GM18519 (cell line): ENCODE data around the gene CAPRIN1.
"Not testable (repeated sequence)": the region's sequence is repeated elsewhere in the genome, so short reads cannot be mapped to it uniquely, and the experiment has no call there.

ENCODE experiments used
- ATAC-seq: cut with Tn5 transposase; IDR thresholded peaks from one replicate; pipeline ENCODE4 v1.9.1; 2021; ENCODE audit warnings: mild to moderate bottlenecking, moderate library complexity; ENCODE audit not compliant: unreplicated experiment, low FRiP score

CAPRIN1 gene

DNA sequence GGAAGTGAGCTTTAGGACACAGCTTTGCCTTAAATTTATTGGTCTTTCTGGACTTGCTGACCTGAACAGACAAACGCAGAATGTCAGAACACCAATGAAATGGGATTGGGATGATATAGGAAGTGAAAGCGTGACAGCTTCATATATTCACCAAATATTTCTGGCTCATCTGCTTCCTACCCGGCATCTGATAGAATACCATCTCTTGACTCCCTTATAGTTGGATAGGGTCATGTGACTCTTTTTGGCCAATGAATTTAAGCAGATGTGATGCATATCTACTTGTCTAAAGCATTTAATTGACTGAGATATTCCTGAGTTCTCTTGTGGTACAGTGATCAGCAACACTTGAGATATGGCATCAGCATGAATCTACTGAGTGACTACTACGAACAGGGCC lies 2.5 kb upstream of the CAPRIN1 start:
- no peak for ATAC-seq

DNA sequence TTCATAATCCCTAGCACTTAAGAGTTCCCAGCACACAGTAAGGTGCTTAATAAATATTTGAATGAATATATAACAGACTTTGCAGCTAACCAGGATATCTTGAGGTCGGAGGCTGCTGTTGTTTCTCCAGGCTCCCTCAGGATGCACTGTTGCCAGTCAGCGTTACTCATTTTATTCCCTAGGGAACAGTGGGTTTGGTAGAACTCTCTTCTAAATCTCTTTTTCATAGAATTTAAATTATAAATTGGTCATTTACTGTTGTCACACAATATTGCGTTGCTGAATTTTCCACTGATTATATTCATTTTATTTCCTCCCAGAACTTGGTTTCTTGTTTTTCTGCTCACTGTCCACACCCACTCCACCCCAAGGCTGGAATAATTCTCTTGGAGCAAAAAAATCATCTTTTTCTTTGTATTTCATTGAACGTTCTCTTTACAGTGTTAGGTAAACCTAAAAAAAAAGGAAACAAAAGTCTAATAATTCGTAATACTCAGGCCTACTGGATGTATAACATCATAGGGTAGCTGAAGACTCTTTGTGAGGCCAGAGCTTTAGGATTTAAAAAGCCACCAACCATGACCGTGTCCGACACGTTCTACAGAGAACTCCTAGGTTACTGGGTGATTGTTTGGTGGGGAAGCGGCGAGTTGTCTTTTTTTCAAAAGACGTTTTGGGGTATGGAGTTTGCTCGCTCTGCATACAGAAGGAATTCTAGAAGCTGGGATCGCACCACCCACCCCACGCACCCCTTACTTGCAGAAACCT lies 766 bp upstream of the CAPRIN1 start:
- no peak for ATAC-seq

DNA sequence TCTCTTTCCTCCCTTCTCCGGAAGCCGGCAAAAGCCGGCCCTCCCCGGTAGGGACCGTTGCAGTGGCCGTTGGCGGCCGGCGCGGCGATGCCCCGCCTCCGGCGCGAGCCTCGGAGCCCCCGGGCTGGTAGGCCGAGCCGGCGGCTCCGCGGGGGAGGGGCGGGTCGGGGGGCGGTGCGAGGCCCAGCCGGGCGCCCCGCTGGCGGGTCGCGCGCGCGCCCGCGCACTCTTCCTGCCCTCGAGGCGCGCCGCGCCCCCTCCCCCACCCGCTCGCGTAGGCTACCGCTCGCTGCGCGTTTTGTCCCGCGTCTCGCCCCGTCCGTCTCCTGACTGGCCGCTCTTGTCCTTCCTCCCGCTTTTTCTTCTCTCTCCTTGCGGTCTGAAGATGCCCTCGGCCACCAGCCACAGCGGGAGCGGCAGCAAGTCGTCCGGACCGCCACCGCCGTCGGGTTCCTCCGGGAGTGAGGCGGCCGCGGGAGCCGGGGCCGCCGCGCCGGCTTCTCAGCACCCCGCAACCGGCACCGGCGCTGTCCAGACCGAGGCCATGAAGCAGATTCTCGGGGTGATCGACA lies 591 bp downstream of the CAPRIN1 start:
- ATAC-seq, result peak; percentile 29

DNA sequence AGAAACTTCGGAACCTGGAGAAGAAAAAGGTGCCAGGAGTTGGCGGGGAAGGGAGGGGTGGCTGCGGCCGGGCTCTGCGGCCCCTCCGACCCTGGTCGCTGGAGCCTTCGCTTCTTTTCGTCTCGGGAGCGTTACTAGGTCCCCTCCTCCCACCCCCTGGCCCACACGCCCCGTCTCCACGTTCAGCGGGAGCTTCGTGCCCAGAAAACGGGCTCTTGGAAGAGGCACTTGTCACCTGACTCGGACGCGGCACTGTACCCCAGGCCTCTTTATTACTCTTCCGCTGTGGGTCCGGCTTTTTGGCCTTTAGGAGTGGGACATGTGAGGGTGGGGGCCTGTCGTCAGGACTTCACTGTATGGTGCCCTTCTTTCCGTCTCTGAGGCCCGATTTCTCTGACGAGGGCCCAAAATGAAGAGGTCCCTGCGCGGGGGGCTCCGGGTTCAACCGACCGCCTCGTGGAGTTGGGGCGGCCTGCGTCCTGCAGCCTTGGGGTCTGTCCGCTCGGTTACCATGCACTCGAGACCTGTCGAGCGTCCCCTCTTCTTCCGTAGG lies 1.2 kb downstream of the CAPRIN1 start:
- ATAC-seq, result no peak

DNA sequence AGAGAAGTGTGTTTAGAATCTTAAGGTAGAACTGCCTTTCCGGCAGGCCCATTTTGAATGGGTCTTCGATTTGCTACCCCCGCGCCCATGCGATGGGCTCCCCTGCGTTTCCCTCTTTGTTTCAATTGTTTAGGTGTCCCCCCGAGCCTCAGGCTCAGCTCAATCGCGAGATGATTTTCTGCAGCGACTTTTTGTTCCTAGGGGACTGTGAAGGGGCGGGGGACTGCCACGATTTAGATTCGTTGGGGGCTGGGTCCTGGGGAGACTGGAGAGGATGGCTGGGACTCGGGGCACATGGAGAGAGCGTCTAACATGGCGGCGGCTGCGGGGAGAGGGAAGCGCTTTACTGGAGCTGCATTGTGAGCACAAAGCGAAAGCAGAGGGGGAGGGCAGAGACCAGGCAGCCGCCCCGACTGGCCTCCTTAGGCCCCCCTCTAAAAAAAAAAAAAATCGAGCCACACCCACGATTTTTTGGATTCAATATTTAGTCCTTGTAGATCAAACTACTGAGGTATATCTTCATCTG lies 1.7 kb downstream of the CAPRIN1 start:
- no peak for ATAC-seq

DNA sequence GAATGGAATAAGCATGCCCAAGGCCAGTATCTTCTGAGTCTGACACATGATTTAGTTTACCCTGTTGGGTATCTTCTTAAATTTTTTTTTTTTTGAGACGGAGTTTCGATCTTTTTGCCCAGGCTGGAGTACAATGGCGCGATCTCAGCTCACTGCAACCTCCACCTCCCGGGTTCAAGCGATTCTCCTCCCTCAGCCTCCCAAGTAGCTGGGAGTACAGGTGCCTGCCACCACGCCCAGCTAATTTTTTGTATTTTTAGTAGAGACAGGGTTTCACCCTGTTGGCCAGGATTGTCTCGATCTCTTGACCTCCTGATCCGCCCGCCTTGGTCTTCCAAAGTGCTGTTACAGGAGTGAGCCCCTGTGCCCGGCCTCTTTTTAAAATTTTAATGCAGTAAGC lies 2.8 kb downstream of the CAPRIN1 start:
- ATAC-seq, result not testable (repeated sequence)

DNA sequence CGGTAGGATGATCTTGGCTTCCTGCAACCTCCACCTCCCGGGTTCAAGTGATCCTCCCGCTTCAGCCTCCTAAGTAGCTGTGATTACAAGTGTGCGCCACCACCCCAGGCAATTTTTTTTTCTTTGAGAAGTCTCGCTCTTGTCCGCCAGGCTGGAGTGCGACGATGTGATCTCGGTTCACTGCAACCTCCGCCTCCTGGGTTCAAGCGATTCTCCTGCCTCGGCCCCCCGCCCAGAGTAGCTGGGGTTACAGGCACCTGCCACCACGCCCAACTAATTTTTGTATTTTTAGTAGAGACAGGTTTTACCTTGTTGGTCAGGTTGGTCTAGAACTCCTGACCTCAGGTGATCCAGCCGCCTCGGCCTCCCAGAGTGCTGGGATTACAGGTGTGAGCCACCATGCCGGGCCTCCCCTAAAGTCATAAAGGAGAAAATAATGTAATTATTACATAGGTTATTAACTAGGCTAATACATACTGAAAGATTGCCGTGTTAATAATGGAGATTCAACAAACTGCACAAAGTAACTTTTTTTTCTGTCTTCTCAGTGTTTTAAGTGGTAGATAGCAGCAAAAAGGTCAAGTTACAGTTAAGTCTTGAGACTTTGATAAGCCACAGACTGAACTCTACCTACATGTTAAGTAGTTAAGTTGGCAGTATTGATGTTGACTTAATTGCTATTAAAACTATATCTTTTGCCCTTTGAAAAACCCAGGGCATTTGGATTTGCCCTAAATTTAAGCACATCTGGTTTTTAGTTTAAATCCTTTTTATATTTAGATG lies 3.9 kb downstream of the CAPRIN1 start:
- no peak for ATAC-seq

DNA sequence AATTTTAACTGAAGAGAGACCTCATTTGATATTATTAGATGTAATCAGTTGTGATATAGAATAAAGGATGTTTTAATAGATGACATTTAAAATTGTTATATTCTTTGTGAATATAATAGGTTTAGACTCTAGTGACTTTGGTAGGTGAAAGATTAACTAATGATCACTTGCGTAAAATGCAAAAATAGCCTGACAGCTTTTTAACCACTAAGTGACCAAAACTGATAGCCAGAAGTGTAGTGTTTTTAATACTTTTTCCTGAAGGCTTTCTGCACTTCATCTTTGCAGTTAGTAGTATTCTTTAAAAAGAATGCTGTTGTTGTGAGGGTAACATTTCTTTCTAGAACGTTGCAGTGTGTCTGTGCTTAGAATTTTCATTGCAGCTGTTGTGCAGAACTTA lies 5.1 kb downstream of the CAPRIN1 start:
- no peak for ATAC-seq

DNA sequence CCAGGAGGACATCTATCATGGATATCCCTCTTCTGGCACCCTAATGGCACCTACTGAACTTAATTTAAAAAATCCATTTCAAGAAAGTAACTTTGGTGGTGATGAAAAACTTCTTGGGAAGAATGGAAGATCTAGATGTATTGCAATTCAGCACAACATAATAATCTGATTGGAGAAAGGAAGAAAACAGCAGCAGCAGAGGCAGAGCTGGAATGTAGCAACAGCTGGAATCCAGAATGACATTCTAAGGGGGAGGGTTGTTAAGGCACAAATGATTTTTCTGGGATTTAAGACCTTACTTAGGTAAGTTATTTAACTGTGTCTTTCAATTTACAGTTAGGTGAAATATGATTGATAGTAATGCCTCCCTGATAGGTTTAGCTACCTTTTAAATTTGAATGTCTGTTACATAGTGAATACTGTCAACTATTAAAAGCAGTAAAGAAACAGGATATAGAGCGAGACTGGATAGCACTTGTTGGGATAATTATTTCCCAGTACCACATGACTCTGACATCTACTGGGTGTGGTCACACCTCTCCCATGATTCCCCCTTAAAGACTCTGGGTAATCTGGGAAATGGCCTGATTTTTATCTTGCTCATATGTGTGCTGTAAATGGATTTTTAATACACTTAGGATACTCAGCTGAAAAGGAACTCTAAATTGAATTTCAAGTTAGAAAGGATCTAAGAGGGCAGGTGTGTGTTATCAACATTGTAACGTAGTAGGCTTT lies 11.7 kb downstream of the CAPRIN1 start:
- ATAC-seq, result no peak

DNA sequence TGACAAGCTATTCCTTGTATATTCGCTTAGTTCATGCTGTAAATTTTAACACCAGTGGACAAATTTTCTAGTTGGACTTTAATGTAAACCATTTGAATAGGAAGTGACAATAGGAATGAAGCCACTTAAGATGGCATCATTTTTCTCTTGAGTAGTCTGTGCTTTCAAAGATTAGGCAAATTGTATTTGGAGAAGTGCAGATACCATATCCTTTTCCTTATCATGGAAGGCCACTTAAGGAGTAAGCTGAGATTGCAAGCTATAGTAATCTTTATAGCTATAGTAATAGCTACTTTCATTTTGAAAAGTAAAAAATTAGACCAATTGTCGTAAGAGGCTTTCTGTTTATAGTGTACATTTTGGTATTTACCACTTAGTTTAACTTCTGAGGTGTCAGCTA lies 12.8 kb downstream of the CAPRIN1 start:
- no peak for ATAC-seq

DNA sequence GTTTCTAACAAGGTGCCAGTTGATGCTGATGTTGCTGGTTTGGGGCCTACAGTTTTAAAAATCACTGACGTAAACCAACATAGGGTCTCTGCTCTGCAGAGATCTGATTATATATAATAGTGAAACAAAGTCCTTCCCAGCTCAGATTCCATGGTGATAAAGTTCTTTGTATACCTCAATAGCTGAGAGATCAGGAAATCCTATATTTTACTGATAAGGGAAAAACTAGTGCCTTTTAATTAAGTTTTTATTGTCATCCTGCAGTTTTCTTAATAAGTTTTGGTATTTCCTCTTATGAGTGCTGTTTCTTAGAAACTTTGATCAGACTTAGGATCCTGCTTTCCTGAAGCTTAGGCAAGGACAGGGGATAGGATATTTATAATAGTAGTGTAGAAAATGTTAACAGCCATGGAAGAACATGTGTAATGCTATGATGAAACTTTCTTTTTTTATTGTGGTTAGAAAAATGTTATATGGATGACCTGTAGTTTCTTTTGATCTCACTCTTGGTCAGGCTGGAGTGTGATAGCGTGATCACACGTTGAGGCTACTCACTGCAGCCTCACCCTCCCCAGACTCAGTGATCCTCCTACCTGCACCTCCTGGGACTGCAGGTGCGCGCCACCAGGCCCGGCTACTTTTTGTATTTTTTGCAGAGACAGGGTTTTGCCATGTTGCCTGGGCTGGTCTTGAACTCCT lies 14.1 kb downstream of the CAPRIN1 start:
- ATAC-seq, result no peak

DNA sequence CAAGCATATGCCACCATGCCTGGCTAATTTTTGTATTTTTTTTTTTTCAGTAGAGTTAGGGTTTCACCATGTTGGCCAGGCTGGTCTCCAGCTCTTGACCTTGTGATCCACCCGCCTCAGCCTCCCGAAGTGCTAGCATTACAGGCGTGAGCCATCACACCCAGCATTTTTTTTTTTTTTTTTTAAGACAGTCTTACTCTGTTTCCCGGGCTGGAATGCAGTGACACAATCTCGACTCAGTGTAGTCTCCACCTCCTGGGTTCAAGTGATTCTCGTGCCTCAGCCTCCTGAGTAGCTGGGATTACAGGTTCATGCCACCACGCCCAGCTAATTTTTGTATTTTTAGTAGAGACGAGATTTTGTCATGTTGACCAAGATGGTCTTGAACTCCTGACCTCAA lies 15.2 kb downstream of the CAPRIN1 start:
- ATAC-seq, result not testable (repeated sequence)

DNA sequence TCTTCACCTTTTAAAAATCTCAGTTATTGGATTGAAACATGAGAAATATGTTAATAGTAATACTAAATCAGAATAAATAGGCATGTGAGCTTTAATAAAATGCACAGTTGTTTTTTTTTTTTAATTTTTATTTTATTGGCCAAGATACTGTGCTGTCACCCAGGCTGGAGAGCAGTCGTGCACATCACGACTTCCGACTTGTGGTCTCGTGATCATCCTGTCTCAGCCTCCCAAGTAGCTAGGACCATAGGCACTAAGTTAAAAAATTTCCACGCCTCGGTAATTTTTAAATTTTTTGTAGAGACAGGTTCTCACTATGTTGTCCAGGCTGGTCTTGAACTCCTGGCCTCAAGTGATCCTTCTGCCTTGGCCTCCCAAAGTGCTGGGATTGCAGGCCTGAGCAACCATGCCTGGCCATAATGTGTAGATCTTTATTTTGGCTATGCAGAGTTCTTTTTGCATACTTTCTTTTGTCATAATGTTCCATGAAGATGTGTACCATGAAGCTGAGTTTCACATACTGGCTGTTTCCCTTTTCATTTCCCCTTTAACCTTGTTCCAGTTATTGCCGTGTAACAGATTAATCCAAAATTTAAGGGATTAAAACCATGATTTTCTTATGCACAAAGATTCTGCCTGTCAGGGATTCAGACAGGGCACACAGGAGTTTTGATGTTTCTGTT lies 16.0 kb downstream of the CAPRIN1 start:
- ATAC-seq, result no peak

DNA sequence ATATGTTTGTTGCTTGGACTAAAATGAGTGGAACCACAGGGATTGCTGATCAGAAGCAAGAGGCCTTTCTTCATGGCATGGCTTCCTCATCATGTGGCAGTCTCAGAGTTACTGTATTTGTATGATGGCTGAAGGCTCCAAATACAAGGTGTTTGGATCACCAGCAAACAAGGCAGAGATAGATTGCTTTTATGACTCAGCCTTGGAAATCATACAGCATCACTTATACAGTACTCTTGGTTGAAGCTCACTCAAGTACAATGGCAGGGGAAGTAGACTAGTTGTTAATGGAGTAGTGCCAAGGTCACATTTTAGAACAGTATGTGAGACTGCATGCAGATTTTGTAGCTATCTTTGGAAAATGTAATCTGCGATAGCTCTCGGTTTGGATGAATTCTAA lies 16.6 kb downstream of the CAPRIN1 start:
- no peak for ATAC-seq

DNA sequence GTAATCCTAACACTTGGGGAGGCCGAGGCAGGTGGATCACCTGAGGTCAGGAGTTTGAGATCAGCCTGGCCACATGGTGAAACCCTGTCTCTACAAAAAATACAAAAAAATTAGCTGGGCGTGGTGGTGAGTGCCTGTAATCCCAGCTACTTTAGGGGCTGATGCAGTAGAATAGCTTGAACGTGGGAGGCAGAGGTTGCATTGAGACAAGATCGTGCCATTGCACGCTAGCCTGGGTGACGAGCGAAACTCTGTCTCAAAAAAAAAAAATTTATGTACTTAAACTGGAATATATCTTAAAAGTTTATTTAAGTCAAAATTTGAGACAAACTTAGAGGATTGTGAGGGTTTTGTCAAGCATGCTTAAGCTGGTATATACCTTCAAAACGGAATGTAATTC lies 19.8 kb downstream of the CAPRIN1 start:
- not testable (repeated sequence) for ATAC-seq

DNA sequence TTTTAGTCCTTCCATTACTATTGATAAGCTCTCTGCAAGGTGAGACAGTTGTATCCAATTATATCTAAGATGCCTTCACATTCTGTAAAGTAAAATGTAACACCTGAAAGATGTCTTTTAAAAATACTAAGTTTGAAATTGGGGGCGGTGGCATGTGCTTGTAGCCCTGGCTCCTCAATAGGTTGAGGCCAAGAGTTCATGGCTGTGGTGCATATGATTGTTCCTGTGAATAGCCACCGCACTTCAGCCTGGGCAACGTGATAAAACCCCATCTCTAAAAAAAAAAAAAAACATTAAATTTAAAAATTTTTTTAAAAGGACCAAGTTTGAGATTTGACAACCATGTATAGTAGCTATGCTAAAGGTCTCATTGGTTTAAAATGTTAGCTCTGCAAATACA lies 20.5 kb downstream of the CAPRIN1 start:
- no peak for ATAC-seq

DNA sequence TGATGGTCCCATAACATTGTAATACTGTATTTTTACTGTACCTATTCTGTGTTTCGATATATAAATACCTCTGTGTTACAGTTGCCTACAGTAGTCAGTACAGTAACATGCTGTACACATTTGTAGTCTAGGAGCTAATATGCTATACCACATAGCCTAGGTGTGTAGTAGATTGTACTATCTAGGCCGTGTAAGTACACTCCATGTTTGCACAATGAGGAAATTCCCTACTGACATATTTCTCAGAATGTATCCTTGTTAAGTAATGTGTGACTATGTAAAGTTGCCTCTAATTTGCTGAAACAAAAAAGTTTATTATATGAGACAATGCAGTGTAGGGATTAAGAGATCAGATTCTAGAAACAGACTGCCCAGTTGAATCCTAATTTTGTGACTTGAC lies 21.3 kb downstream of the CAPRIN1 start:
- no peak for ATAC-seq

DNA sequence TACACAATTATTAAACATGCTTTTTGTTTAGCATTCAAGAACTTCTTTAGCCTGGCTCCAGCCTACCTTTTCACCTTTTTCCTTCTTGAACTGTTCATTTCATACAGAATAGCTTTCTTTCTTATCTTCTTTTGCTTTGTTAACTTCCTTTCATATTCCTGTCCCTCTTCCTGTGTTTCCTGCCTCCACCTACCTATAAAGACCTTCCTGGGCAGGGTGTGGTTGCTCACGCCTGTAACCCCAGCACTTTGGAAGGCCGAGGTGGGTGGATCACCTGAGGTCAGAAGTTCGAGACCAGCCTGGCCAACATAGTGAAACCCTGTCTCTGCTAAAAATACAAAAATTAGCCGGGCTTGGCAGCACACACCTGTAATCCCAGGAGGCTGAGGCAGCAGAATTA lies 22.9 kb downstream of the CAPRIN1 start:
- ATAC-seq, result no peak

DNA sequence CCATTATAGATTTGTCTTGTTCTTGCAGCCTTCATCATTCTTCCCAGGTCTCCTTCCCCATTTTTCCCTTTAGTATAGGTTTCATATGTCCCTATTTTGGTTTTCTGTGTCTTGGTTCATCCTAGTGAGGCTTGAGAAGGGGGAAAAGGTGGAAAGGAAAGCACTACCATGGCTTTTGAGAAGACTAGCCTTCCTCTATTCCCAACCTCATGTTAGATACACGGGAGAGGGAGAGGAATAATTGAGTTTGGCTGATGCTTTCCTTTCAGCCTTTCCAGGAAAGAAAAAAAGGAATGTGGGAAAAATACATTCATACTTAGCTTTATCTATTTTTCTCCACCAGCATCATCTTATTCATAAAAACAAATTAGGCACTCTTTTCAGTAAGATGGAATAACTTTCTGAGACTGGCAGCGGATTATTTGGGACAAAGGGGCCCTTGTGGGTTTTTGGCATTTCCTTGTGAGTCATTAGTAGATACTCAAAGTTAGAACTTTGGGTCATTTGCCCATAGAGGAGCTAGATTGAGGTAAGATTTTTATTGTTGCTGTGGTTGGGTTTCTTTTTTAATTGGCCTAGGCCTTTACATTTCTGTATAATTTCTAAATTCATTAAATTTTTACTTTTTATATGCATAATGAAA lies 23.8 kb downstream of the CAPRIN1 start:
- ATAC-seq, result no peak
